GM23338 (cell line): ENCODE measurements around the gene TBL1XR1. TPM values are rescaled to one million over a fixed set of nuclear protein-coding genes. Genes with fewer than 3 reads are reported as not detected.

ENCODE experiments used
- ATAC-seq: fragments of 200-7000 bp; cut with Tn5 transposase; 3 replicates; pipeline ENCODE4 v1.9.1; 2020
- DNase-seq: peaks from one replicate; pipeline ENCODE4 v3.0.0-alpha.2; 2015; ENCODE audit warnings: low spot score
- H2AFZ ChIP-seq: fragments of 200-600 bp; sonication (generic); 2 replicates; pipeline ENCODE4 v1.8.0; 2016; ENCODE audit warnings: antibody characterized with exemption, mild to moderate bottlenecking, moderate library complexity
- H3F3A ChIP-seq: fragments of 200-600 bp; sonication (generic); replicated peaks from 2 replicates; pipeline ENCODE4 v1.8.0; 2017; ENCODE audit warnings: antibody characterized with exemption, mixed run types, low read depth
- H3K27ac ChIP-seq: fragments of 200-600 bp; sonication (generic); 2 replicates; pipeline ENCODE4 v1.6.1; 2016; ENCODE audit warnings: low read depth
- H3K27me3 ChIP-seq: fragments of 200-600 bp; sonication (generic); 2 replicates; pipeline ENCODE4 v1.8.0; 2016; ENCODE audit warnings: mild to moderate bottlenecking, mixed run types, moderate library complexity; ENCODE audit not compliant: insufficient read depth
- H3K36me3 ChIP-seq: fragments of 200-600 bp; sonication (generic); 2 replicates; pipeline ENCODE4 v1.8.0; 2016; ENCODE audit warnings: mild to moderate bottlenecking; ENCODE audit not compliant: insufficient read depth
- H3K4me1 ChIP-seq: fragments of 200-600 bp; sonication (generic); 2 replicates; pipeline ENCODE4 v1.8.0; 2016; ENCODE audit warnings: mild to moderate bottlenecking, moderate library complexity; ENCODE audit not compliant: insufficient read depth
- H3K4me2 ChIP-seq: fragments of 200-600 bp; sonication (generic); 2 replicates; pipeline ENCODE4 v1.7.1; 2017; ENCODE audit warnings: mixed run types
- H3K4me3 ChIP-seq: fragments of 200-600 bp; sonication (generic); 2 replicates; pipeline ENCODE4 v1.6.1; 2016; ENCODE audit warnings: mixed run types
- H3K79me2 ChIP-seq: fragments of 200-600 bp; sonication (generic); replicated peaks from 2 replicates; pipeline ENCODE4 v1.8.0; 2017; ENCODE audit warnings: mild to moderate bottlenecking; ENCODE audit not compliant: insufficient read depth
- H3K9me2 ChIP-seq: fragments of 200-600 bp; sonication (generic); 2 replicates; pipeline ENCODE4 v1.8.0; 2017; ENCODE audit not compliant: insufficient read depth
- H4K20me1 ChIP-seq: fragments of 200-600 bp; sonication (generic); replicated peaks from 2 replicates; pipeline ENCODE4 v1.8.0; 2017; ENCODE audit warnings: mild to moderate bottlenecking; ENCODE audit not compliant: insufficient read depth
- H3K27ac Mint-ChIP-seq: 2 replicates; pipeline ENCODE4 v1.8.0; 2020; ENCODE audit warnings: inconsistent platforms, mild to moderate bottlenecking, moderate library complexity, mixed read lengths
- H3K27me3 Mint-ChIP-seq: 3 replicates; pipeline ENCODE4 v1.8.0; 2022; ENCODE audit warnings: low read depth, mild to moderate bottlenecking, moderate library complexity, mixed read lengths, inconsistent platforms; ENCODE audit not compliant: insufficient read depth, poor library complexity
- H3K36me3 Mint-ChIP-seq: 3 replicates; pipeline ENCODE4 v1.8.0; 2021; ENCODE audit warnings: low read depth, mild to moderate bottlenecking, inconsistent platforms, moderate library complexity, mixed read lengths
- H3K4me1 Mint-ChIP-seq: 3 replicates; pipeline ENCODE4 v1.8.0; 2020; ENCODE audit warnings: mild to moderate bottlenecking, inconsistent platforms, mixed read lengths
- H3K4me3 Mint-ChIP-seq: 3 replicates; pipeline ENCODE4 v1.8.0; 2021; ENCODE audit warnings: moderate library complexity, mild to moderate bottlenecking, inconsistent platforms, mixed read lengths
- H3K9me3 Mint-ChIP-seq: 3 replicates; pipeline ENCODE4 v1.8.0; 2020; ENCODE audit warnings: moderate library complexity, mild to moderate bottlenecking, inconsistent platforms, mixed read lengths
- EZH2phosphoT487 ChIP-seq: fragments of 200-600 bp; sonication (generic); IDR thresholded peaks from one replicate; pipeline ENCODE4 v1.8.1; 2018; ENCODE audit warnings: antibody characterized with exemption; ENCODE audit not compliant: unreplicated experiment
- REST ChIP-seq: IDR thresholded peaks from one replicate; pipeline ENCODE4 v1.6.1; 2018; ENCODE audit warnings: antibody characterized with exemption; ENCODE audit not compliant: unreplicated experiment
- ZNF114 ChIP-seq: fragments of 250-450 bp; sonication (Bioruptor Pico); IDR thresholded peaks from 2 replicates; pipeline ENCODE4 v1.5.0; 2020; ENCODE audit warnings: mild to moderate bottlenecking, moderate library complexity
- polyA plus RNA-seq: library from polyadenylated mRNA; unstranded; fragments of >200 nt; fragmentation: Nextera tagmentation; extraction: Ambion mirVana; gene quantifications from 2 replicates; pipeline ENCODE4 v1.2.1, GENCODE V29; 2016
- total RNA-seq: library from RNA; depleted of rRNA; stranded (reverse); fragments of >200 nt; shearing (Covaris generic); gene quantifications from 2 replicates; pipeline ENCODE4 v1.2.3, GENCODE V29; 2014
- TF ChIP-seq, protein P1 (sequence below), 2 experiments: fragments of 200-600 bp in 1 of 2; sonication (generic) in 1 of 2; conservative IDR thresholded peaks; 2 replicates each; pipeline versions ENCODE4 v1.5.1 to v1.6.1; 2016 to 2017; ENCODE audit warnings: antibody characterized with exemption in 2 of 2, low read depth in 2 of 2, mild to moderate bottlenecking in 2 of 2, moderate library complexity in 1 of 2
- TF ChIP-seq, protein P2 (sequence below): IDR thresholded peaks from 2 replicates; pipeline ENCODE4 v1.6.1; 2016; ENCODE audit warnings: antibody characterized with exemption
- TF ChIP-seq, protein P3 (sequence below): fragments of 250-450 bp; sonication (Bioruptor Pico); IDR thresholded peaks from 2 replicates; pipeline ENCODE4 v1.5.0; 2020; ENCODE audit warnings: mild to moderate bottlenecking, moderate library complexity

TBL1XR1 gene
- total and polyA plus RNA-seq, 2 experiments from 2014 or later = 49.6 to 122 TPM

DNA sequence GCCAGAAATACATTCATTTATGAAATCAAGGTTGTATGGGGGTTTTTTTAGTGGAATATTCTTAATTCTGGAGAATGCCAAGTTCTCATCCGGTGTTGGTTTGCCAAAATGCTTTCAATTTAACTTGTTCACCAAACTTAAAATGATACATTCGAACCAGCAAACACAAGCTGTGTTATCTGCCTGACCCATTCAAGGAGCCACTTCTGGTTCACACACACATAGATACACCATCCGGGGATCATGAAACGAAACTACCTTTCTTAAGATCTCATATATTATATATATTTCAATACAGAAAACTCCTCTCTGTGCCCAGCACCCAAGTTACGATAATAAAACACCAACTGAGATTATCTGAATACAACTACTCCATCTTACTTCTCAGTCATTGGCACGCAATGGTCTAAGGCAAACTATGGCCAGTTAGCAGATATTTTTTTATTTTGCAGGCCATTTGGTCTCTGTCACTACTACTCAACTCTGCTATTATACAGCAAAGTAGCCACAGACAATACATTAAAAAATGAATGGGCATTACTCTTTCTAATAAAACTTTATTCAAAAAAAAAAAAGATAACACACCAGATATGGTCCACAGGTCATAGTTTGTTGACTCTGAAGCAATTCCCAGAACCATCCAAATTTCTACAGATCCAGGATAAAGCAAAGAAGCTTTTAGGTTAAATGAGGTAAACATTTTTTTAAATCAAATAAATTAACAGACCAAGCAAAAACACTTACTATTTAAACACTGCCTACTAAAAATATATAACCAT lies 89.6 kb downstream of the TBL1XR1 start (continued):
- TF ChIP-seq REST = no peak

- Histone ChIP-seq H3K4me1 (peaks cover 90% of the 10 kb centered on the region), H2AFZ (no peak overlapping the region), H3K9me2 (no peaks in the 10 kb centered on the region), H3K4me2 (peak overlapping the region; percentile 48), H3K36me3 (no peaks in the 10 kb centered on the region), H3K27me3 (no peaks in the 10 kb centered on the region), H3K4me3 (no peak overlapping the region), H3F3A (no peaks in the 10 kb centered on the region), H4K20me1 (peaks cover 67% of the 10 kb centered on the region), H3K79me2 (peaks cover 100% of the 10 kb centered on the region), H3K27ac (peak overlapping the region; percentile 28; the same call in 1 of the 2 replicates)
- DNase-seq (no peak), ATAC-seq (no peak)
- peaks cover 4% of the 10 kb centered on the region for H3K27me3 Mint-ChIP-seq
- no peak overlapping the region for H3K4me3 Mint-ChIP-seq
- no peaks in the 10 kb centered on the region for H3K9me3 Mint-ChIP-seq
- H3K4me1 Mint-ChIP-seq = peaks cover 70% of the 10 kb centered on the region
- no peaks in the 10 kb centered on the region for H3K36me3 Mint-ChIP-seq
- no peak overlapping the region for H3K27ac Mint-ChIP-seq
- TF ChIP-seq ZNF114 (CRISPR knock-in tag) (no peak), REST (no peak), EZH2phosphoT487 (no peak)
- TF ChIP-seq, protein P1, sequence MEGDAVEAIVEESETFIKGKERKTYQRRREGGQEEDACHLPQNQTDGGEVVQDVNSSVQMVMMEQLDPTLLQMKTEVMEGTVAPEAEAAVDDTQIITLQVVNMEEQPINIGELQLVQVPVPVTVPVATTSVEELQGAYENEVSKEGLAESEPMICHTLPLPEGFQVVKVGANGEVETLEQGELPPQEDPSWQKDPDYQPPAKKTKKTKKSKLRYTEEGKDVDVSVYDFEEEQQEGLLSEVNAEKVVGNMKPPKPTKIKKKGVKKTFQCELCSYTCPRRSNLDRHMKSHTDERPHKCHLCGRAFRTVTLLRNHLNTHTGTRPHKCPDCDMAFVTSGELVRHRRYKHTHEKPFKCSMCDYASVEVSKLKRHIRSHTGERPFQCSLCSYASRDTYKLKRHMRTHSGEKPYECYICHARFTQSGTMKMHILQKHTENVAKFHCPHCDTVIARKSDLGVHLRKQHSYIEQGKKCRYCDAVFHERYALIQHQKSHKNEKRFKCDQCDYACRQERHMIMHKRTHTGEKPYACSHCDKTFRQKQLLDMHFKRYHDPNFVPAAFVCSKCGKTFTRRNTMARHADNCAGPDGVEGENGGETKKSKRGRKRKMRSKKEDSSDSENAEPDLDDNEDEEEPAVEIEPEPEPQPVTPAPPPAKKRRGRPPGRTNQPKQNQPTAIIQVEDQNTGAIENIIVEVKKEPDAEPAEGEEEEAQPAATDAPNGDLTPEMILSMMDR (conservative IDR thresholded peaks at IDR 0.05; ENCODE audit: low read depth in 2 of 2) = no peak
- TF ChIP-seq, protein P2, sequence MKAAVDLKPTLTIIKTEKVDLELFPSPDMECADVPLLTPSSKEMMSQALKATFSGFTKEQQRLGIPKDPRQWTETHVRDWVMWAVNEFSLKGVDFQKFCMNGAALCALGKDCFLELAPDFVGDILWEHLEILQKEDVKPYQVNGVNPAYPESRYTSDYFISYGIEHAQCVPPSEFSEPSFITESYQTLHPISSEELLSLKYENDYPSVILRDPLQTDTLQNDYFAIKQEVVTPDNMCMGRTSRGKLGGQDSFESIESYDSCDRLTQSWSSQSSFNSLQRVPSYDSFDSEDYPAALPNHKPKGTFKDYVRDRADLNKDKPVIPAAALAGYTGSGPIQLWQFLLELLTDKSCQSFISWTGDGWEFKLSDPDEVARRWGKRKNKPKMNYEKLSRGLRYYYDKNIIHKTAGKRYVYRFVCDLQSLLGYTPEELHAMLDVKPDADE = no peak
- TF ChIP-seq, protein P3, sequence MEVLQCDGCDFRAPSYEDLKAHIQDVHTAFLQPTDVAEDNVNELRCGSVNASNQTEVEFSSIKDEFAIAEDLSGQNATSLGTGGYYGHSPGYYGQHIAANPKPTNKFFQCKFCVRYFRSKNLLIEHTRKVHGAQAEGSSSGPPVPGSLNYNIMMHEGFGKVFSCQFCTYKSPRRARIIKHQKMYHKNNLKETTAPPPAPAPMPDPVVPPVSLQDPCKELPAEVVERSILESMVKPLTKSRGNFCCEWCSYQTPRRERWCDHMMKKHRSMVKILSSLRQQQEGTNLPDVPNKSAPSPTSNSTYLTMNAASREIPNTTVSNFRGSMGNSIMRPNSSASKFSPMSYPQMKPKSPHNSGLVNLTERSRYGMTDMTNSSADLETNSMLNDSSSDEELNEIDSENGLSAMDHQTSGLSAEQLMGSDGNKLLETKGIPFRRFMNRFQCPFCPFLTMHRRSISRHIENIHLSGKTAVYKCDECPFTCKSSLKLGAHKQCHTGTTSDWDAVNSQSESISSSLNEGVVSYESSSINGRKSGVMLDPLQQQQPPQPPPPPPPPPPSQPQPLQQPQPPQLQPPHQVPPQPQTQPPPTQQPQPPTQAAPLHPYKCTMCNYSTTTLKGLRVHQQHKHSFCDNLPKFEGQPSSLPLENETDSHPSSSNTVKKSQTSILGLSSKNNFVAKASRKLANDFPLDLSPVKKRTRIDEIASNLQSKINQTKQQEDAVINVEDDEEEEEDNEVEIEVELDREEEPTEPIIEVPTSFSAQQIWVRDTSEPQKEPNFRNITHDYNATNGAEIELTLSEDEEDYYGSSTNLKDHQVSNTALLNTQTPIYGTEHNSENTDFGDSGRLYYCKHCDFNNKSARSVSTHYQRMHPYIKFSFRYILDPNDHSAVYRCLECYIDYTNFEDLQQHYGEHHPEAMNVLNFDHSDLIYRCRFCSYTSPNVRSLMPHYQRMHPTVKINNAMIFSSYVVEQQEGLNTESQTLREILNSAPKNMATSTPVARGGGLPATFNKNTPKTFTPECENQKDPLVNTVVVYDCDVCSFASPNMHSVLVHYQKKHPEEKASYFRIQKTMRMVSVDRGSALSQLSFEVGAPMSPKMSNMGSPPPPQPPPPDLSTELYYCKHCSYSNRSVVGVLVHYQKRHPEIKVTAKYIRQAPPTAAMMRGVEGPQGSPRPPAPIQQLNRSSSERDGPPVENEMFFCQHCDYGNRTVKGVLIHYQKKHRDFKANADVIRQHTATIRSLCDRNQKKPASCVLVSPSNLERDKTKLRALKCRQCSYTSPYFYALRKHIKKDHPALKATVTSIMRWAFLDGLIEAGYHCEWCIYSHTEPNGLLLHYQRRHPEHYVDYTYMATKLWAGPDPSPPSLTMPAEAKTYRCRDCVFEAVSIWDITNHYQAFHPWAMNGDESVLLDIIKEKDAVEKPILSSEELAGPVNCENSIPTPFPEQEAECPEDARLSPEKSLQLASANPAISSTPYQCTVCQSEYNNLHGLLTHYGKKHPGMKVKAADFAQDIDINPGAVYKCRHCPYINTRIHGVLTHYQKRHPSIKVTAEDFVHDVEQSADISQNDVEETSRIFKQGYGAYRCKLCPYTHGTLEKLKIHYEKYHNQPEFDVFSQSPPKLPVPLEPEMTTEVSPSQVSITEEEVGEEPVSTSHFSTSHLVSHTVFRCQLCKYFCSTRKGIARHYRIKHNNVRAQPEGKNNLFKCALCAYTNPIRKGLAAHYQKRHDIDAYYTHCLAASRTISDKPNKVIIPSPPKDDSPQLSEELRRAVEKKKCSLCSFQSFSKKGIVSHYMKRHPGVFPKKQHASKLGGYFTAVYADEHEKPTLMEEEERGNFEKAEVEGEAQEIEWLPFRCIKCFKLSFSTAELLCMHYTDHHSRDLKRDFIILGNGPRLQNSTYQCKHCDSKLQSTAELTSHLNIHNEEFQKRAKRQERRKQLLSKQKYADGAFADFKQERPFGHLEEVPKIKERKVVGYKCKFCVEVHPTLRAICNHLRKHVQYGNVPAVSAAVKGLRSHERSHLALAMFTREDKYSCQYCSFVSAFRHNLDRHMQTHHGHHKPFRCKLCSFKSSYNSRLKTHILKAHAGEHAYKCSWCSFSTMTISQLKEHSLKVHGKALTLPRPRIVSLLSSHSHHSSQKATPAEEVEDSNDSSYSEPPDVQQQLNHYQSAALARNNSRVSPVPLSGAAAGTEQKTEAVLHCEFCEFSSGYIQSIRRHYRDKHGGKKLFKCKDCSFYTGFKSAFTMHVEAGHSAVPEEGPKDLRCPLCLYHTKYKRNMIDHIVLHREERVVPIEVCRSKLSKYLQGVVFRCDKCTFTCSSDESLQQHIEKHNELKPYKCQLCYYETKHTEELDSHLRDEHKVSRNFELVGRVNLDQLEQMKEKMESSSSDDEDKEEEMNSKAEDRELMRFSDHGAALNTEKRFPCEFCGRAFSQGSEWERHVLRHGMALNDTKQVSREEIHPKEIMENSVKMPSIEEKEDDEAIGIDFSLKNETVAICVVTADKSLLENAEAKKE (CRISPR knock-in tag) = no peak
Observed at GRCh38 chr3:177106594-177106993, 90.7 kb downstream of the TBL1XR1 start.
